Calu3 (cell line): ENCODE results near the gene PRPS2. TPM values are rescaled to one million over a fixed set of nuclear protein-coding genes. Genes with fewer than 3 reads are reported as not detected.

Experiments used
- Bru-seq: library from RNA; stranded (reverse); fragments of 400-500 nt; gene quantifications from one replicate; lab custom pipeline; 2021; lab: Mats Ljungman, UMichigan
- BruChase-seq, 2 experiments: library from RNA; stranded (reverse); fragments of 400-500 nt; gene quantifications; one replicate each; lab custom pipeline; 2021; lab: Mats Ljungman, UMichigan
- BruUV-seq: library from RNA; stranded (reverse); fragments of 400-500 nt; replicated peaks from 2 replicates; lab custom pipeline; 2021; lab: Mats Ljungman, UMichigan
- CTCF ChIA-PET: fragments of 300-600 bp; sonication (Branson Sonifier 250); formaldehyde crosslinking; loops from one replicate; lab custom pipeline; 2022; ENCODE audit warnings: antibody characterized with exemption; lab: Charles Lee
- DNase-seq: peaks from one replicate; pipeline ENCODE4 v3.0.0; 2022
- H3K27ac Mint-ChIP-seq: one replicate; pipeline ENCODE4 v1.8.0; 2022; ENCODE audit warnings: mixed read lengths; ENCODE audit not compliant: unreplicated experiment
- H3K27me3 Mint-ChIP-seq: one replicate; pipeline ENCODE4 v1.8.0; 2022; ENCODE audit warnings: mixed read lengths; ENCODE audit not compliant: unreplicated experiment
- H3K36me3 Mint-ChIP-seq: one replicate; pipeline ENCODE4 v1.8.0; 2022; ENCODE audit warnings: mild to moderate bottlenecking, moderate library complexity, mixed read lengths; ENCODE audit not compliant: insufficient read depth, unreplicated experiment
- H3K4me1 Mint-ChIP-seq: one replicate; pipeline ENCODE4 v1.8.0; 2022; ENCODE audit warnings: mild to moderate bottlenecking, low read depth, mixed read lengths; ENCODE audit not compliant: unreplicated experiment
- H3K4me3 Mint-ChIP-seq: one replicate; pipeline ENCODE4 v1.8.0; 2022; ENCODE audit warnings: mild to moderate bottlenecking, low read depth, moderate library complexity, mixed read lengths; ENCODE audit not compliant: unreplicated experiment
- H3K9me3 Mint-ChIP-seq: one replicate; pipeline ENCODE4 v1.8.0; 2022; ENCODE audit warnings: low read depth, mixed read lengths; ENCODE audit not compliant: unreplicated experiment
- CTCF ChIP-seq: fragments of 200-600 bp; IDR thresholded peaks from one replicate; pipeline ENCODE4 v1.8.0; 2022; ENCODE audit warnings: antibody characterized with exemption; ENCODE audit not compliant: unreplicated experiment
- intact Hi-C: fragments of 100-400 bp; cut with micrococcal nuclease; formaldehyde crosslinking; loops from one replicate; pipeline ENCODE4 v1.10.0; 2022; ENCODE audit not compliant: unreplicated experiment
- long read RNA-seq: library from polyadenylated mRNA; stranded (forward); transcript quantifications from one replicate; pipeline ENCODE4 v2.0.0, GENCODE V29; 2022
- total RNA-seq: library from RNA; stranded (reverse); gene quantifications from 2 replicates; pipeline ENCODE4 v1.2.3, GENCODE V29; 2022

Gene PRPS2
- total RNA-seq (95.9 and 102 TPM in 2 replicates), Bru-seq, nascent RNA (percentile 83 among the genes with signal in this experiment), BruChase-seq, experiment 1, labeled RNA remaining after a 6-hour chase (percentile 91 among the genes with signal in this experiment), BruChase-seq, experiment 2, labeled RNA remaining after a 2-hour chase (percentile 83 among the genes with signal in this experiment)
- long read RNA-seq, transcript PRPS2-202 (7 exons, 2,511 nt) = major isoform, 63 of 81 reads
- long read RNA-seq, partial matches to known transcripts = 13 of 81 reads
- long read RNA-seq, other reads (novel, unspliced or antisense) = 3 of 81 reads

- no peaks in the 10 kb centered on the region for H3K9me3 Mint-ChIP-seq
- peak within 1 kb of the TSS; percentile 47 for H3K27ac Mint-ChIP-seq
- peak; percentile 74 for DNase-seq
- no peaks in the 10 kb centered on the region for H3K27me3 Mint-ChIP-seq
- H3K4me3 Mint-ChIP-seq = peak within 1 kb of the TSS; percentile 79
- intact Hi-C loops = no loop called here
- CTCF ChIA-PET = interaction anchor here (0.7 to 2.2 kb wide), 5 partner anchors 12 to 1417 kb away, joined by 3 to 9 read pairs (median 3); no protein-coding TSS in a partner anchor
- no peak for TF ChIP-seq CTCF
- peaks cover 17% of the 10 kb centered on the region for H3K36me3 Mint-ChIP-seq
- BruUV-seq = no TSS peak
- H3K4me1 Mint-ChIP-seq = peaks cover 8% of the 10 kb centered on the region
Observed at GRCh38 chrX:12791257-12792228, at the start of gene PRPS2. TSS of gene PRPS2 (plus strand) at chrX:12791412. CDS start at chrX:12791498, 86 bp downstream.

- H3K4me3 Mint-ChIP-seq = no peak overlapping the region
- CTCF ChIA-PET = interaction anchor here (0.6 kb wide), 1 partner anchor 30 kb away, joined by 3 read pairs; no protein-coding TSS in a partner anchor
- peaks cover 4% of the 10 kb centered on the region for H3K36me3 Mint-ChIP-seq
- no peak for TF ChIP-seq CTCF
- H3K27me3 Mint-ChIP-seq = no peaks in the 10 kb centered on the region
- intact Hi-C loops = no loop called here
- no TSS peak for BruUV-seq
- no peaks in the 10 kb centered on the region for H3K9me3 Mint-ChIP-seq
- peak; percentile 73 for DNase-seq
- peaks cover 14% of the 10 kb centered on the region for H3K4me1 Mint-ChIP-seq
- peak overlapping the region; percentile 39 for H3K27ac Mint-ChIP-seq
Observed at GRCh38 chrX:12741416-12741815, 49.8 kb upstream of the PRPS2 start.

- no peak for TF ChIP-seq CTCF
- H3K4me1 Mint-ChIP-seq = no peaks in the 10 kb centered on the region
- no peak overlapping the region for H3K4me3 Mint-ChIP-seq
- H3K9me3 Mint-ChIP-seq = peaks cover 3% of the 10 kb centered on the region
- no peaks in the 10 kb centered on the region for H3K27me3 Mint-ChIP-seq
- no peak overlapping the region for H3K27ac Mint-ChIP-seq
- no peak for DNase-seq
- no TSS peak for BruUV-seq
- H3K36me3 Mint-ChIP-seq = no peaks in the 10 kb centered on the region
- CTCF ChIA-PET = no interaction called here
- intact Hi-C loops = no loop called here
Observed at GRCh38 chrX:12747433-12747832, 43.8 kb upstream of the PRPS2 start.

GRCh38 chrX:12751887-12752286 lies 39.3 kb upstream of the PRPS2 start:
- Mint-ChIP-seq H3K9me3 (peaks cover 3% of the 10 kb centered on the region), H3K4me1 (no peaks in the 10 kb centered on the region), H3K36me3 (no peaks in the 10 kb centered on the region), H3K4me3 (no peak overlapping the region), H3K27me3 (no peaks in the 10 kb centered on the region), H3K27ac (no peak overlapping the region)
- CTCF ChIA-PET = no interaction called here
- no peak for DNase-seq
- no peak for TF ChIP-seq CTCF
- BruUV-seq = no TSS peak
- intact Hi-C loops = no loop called here
